Fibroblast of skin of left quadriceps (primary cell): ENCODE results near the gene DHX15.
"Not testable (repeated sequence)": the region's sequence is repeated elsewhere in the genome, so short reads cannot be mapped to it uniquely, and the experiment has no call there.

ENCODE experiments used
- DNase-seq, 2 experiments: peaks; one replicate each; pipeline ENCODE4 v3.0.0-alpha.2; 2013; ENCODE audit warnings: low read depth in 2 of 2

Gene DHX15

GRCh38 chr4:24544208-24544988 lies 40.0 kb downstream of the DHX15 start:
- DNase-seq = no peak

- no peak for DNase-seq
Measured at GRCh38 chr4:24537025-24537424, 47.3 kb downstream of the DHX15 start.

- DNase-seq = no peak
Measured at GRCh38 chr4:24535399-24535798, 49.0 kb downstream of the DHX15 start.

- no peak for DNase-seq
Measured at GRCh38 chr4:24533364-24533763, 51.0 kb downstream of the DHX15 start.

GRCh38 chr4:24529555-24529954 lies 54.8 kb downstream of the DHX15 start:
- DNase-seq = no peak

- no peak for DNase-seq
Measured at GRCh38 chr4:24527371-24527770, 57.0 kb downstream of the DHX15 start.

GRCh38 chr4:24521544-24521943 lies 62.8 kb downstream of the DHX15 start:
- DNase-seq = no peak

- no peak for DNase-seq
Measured at GRCh38 chr4:24519649-24520048, 64.7 kb downstream of the DHX15 start.

- DNase-seq = no peak
Measured at GRCh38 chr4:24517676-24518075, 66.7 kb downstream of the DHX15 start.

- no peak for DNase-seq
Measured at GRCh38 chr4:24516926-24517325, 67.4 kb downstream of the DHX15 start.

GRCh38 chr4:24515698-24516097 lies 68.7 kb downstream of the DHX15 start:
- DNase-seq = no peak

- DNase-seq = no peak
Measured at GRCh38 chr4:24514808-24515207, 69.5 kb downstream of the DHX15 start.

GRCh38 chr4:24513718-24514117 lies 70.6 kb downstream of the DHX15 start:
- no peak for DNase-seq

GRCh38 chr4:24511371-24512063 lies 72.8 kb downstream of the DHX15 start:
- DNase-seq = no peak

GRCh38 chr4:24510091-24510490 lies 74.3 kb downstream of the DHX15 start:
- DNase-seq = no peak

GRCh38 chr4:24508541-24508940 lies 75.8 kb downstream of the DHX15 start:
- no peak for DNase-seq

- DNase-seq = no peak
Measured at GRCh38 chr4:24507439-24507838, 76.9 kb downstream of the DHX15 start.

- not testable (repeated sequence) for DNase-seq
Measured at GRCh38 chr4:24503090-24503489, 81.3 kb downstream of the DHX15 start.

GRCh38 chr4:24497221-24497620 lies 87.1 kb downstream of the DHX15 start:
- no peak for DNase-seq

GRCh38 chr4:24496597-24496996 lies 87.8 kb downstream of the DHX15 start:
- no peak for DNase-seq

GRCh38 chr4:24495388-24495787 lies 89.0 kb downstream of the DHX15 start:
- no peak for DNase-seq

- no peak for DNase-seq
Measured at GRCh38 chr4:24489870-24490269, 94.5 kb downstream of the DHX15 start.

GRCh38 chr4:24488399-24489164 lies 95.8 kb downstream of the DHX15 start:
- DNase-seq = peak in 1 of 2 experiments; percentile 17
